Activated T-helper 2 cell treated with anti-CD3 and anti-CD28 coated beads, Interferon-gamma antibody, Interleukin-2, Interleukin-4, amounts not matched to agents 10 μg/mL and 5 μg/mL and 100 μg/mL, durations not matched to agents 14 hours and 24 hours and 36 hours (primary cell): Measurements from ENCODE around the gene GGNBP2. TPM values are rescaled to one million over a fixed set of nuclear protein-coding genes. Genes with fewer than 3 reads are reported as not detected.

Experiments
- total RNA-seq: library from RNA; stranded (reverse); gene quantifications from 2 replicates; pipeline ENCODE4 v1.2.3, GENCODE V29; 2022

The GGNBP2 gene
- total RNA-seq, 1 donor from 2014 or later = 92.5 TPM

Other genes with a start within 250 kb of the GGNBP2 start
- gene TBC1D3G, start 221.0 kb upstream of the GGNBP2 start, total RNA-seq = not detected in 2 replicates
- not detected in 2 replicates for gene TBC1D3H, start 156.5 kb upstream of the GGNBP2 start, total RNA-seq
- 46.8 and 48.2 TPM in 2 replicates for gene ZNHIT3, start 58.2 kb upstream of the GGNBP2 start, total RNA-seq
- 150 and 155 TPM in 2 replicates for gene MYO19, start 10.1 kb upstream of the GGNBP2 start, total RNA-seq
- gene PIGW, start 9.9 kb upstream of the GGNBP2 start, total RNA-seq = 22.6 and 23.6 TPM in 2 replicates
- gene DHRS11, start 47.0 kb downstream of the GGNBP2 start, total RNA-seq = 12.3 and 12.4 TPM in 2 replicates
- gene MRM1, start 56.7 kb downstream of the GGNBP2 start, total RNA-seq = 23.2 TPM in 2 replicates